ENCODE measurements around the gene FGF8. TPM values are rescaled to one million over a fixed set of nuclear protein-coding genes. Genes with fewer than 3 reads are reported as not detected.

FGF8 gene
- total RNA-seq, 1 donor from 2014 or later, result not detected

DNA sequence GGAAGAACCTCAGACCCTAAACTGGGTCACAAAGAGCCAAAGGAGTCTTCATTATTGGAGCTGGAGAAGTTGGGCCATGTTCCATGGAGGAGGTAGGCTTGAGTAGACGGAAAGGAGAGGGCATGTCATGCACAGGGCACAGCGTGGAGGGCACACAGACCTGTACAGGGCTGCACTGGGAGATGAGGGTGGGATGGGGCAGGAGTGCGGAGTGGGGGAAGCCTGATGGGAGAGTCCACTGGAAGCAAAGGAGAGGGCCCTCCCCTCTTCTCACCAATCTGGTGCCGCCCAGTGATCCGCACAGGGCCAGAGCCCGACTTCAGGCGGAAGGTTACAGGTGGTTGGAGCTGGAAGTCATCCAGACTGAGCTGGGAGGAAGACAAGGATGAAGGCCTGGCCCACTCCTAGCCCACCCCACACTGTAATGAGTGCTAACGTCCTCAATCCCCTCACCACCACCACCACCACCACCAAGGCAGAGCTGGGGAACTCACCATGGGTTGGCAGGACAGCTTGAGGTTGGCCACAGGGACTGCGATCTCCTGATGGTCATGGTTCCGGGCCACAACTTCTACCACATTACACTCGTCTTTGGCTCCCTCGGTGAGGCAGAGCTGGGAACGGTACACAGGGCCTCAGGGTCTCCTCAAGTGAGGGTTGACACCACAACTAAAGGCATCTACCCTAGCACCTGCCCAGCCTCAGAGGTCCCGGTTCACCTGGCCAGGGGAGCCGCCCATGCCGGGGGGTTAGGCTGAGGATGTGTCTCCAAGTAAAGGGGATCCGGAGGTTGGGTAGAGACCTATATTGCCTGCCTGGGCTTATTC is 6.3 kb upstream of the FGF8 start:
- H3K4me1 Mint-ChIP-seq (ENCODE audit: unreplicated experiment), result peaks cover 45% of the 10 kb centered on the region

DNA sequence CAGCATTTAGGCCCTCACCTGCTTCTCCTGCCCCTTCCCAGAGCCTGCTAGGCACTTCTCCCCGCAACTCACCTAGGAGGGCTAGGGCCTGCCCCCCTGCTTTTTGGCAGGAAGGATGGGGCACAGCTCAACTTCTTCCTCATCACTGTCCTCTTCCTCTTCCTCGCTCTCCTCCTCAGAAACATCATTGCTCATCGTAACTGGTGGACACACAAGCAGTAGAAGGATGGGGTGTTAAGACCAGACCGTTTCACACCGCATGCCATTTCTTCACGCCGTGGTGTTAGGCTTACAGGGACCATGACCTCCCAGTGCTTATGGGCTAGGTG is 5.7 kb upstream of the FGF8 start:
- H3K36me3 Mint-ChIP-seq (ENCODE audit: unreplicated experiment), result peaks cover 15% of the 10 kb centered on the region
- no peaks in the 10 kb centered on the region for H3K9me3 Mint-ChIP-seq (ENCODE audit: unreplicated experiment)
- DNase-seq (ENCODE audit: extremely low spot score, unreplicated experiment), result peak; percentile 56
- TF ChIP-seq, protein P1, sequence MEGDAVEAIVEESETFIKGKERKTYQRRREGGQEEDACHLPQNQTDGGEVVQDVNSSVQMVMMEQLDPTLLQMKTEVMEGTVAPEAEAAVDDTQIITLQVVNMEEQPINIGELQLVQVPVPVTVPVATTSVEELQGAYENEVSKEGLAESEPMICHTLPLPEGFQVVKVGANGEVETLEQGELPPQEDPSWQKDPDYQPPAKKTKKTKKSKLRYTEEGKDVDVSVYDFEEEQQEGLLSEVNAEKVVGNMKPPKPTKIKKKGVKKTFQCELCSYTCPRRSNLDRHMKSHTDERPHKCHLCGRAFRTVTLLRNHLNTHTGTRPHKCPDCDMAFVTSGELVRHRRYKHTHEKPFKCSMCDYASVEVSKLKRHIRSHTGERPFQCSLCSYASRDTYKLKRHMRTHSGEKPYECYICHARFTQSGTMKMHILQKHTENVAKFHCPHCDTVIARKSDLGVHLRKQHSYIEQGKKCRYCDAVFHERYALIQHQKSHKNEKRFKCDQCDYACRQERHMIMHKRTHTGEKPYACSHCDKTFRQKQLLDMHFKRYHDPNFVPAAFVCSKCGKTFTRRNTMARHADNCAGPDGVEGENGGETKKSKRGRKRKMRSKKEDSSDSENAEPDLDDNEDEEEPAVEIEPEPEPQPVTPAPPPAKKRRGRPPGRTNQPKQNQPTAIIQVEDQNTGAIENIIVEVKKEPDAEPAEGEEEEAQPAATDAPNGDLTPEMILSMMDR (IDR thresholded peaks at IDR 0.05), result no peak
- H3K4me3 Mint-ChIP-seq (ENCODE audit: unreplicated experiment), result peak overlapping the region; percentile 62
- H3K4me1 Mint-ChIP-seq (ENCODE audit: unreplicated experiment), result peaks cover 45% of the 10 kb centered on the region
- no peak overlapping the region for H3K27ac Mint-ChIP-seq (ENCODE audit: unreplicated experiment)
- peaks cover 24% of the 10 kb centered on the region for H3K27me3 Mint-ChIP-seq (ENCODE audit: unreplicated experiment)

More for the DNA sequence above, 6.3 kb upstream of the FGF8 start:
- Mint-ChIP-seq H3K27me3 (ENCODE audit: unreplicated experiment) (peaks cover 21% of the 10 kb centered on the region), H3K27ac (ENCODE audit: unreplicated experiment) (peak overlapping the region; percentile 86), H3K9me3 (ENCODE audit: unreplicated experiment) (no peaks in the 10 kb centered on the region), H3K36me3 (ENCODE audit: unreplicated experiment) (peaks cover 16% of the 10 kb centered on the region), H3K4me3 (ENCODE audit: unreplicated experiment) (peak overlapping the region; percentile 100)
- TF ChIP-seq, protein P1 (IDR thresholded peaks at IDR 0.05), result no peak
- DNase-seq (ENCODE audit: extremely low spot score, unreplicated experiment), result peak; percentile 62

DNA sequence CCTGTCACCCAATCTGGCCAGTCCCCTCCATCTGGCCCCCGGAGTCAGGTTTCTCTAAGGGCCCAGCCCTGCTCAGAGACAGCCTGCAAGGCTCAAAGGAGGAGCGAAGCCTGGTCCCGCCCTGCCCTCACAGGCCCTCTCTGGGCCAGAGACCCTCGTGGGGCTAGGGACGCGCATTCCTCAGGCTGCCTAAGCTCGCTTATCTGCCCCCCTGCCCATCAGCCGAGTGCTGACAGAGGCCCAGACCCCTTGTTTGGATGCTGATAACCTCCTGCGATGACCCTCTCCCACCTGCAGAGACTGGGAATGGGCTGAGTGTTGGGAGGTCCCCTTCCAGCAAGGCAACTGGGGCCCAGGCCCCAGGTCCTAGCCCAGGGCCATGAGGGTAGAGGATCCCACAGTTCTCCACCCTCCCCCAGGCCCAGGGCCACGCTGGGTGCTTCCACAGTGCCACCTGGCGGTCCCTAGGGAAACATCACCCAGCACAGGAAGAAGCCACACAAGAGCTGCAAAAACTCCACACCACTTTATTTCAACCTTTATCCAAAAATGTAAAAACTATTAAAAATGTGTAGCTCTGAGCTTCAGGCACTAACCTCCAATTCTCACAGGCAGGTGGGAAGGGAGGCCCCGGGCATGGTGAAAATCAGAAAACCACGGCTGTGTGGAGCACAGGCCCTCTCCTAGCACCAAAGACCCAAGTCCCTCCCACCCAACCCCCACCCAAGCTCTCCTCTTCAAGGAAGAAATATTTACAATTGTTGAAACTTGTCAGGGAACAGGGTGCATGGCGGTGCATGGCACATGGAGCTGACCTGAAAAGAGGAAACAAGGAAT is 5.1 kb upstream of the FGF8 start:
- Mint-ChIP-seq H3K36me3 (ENCODE audit: unreplicated experiment) (peaks cover 11% of the 10 kb centered on the region), H3K27me3 (ENCODE audit: unreplicated experiment) (peaks cover 25% of the 10 kb centered on the region), H3K4me1 (ENCODE audit: unreplicated experiment) (peaks cover 45% of the 10 kb centered on the region), H3K9me3 (ENCODE audit: unreplicated experiment) (no peaks in the 10 kb centered on the region), H3K4me3 (ENCODE audit: unreplicated experiment) (peak overlapping the region; percentile 10), H3K27ac (ENCODE audit: unreplicated experiment) (no peak overlapping the region)
- peak; percentile 88 for DNase-seq (ENCODE audit: extremely low spot score, unreplicated experiment)
- TF ChIP-seq, protein P1 (IDR thresholded peaks at IDR 0.05), result peak; percentile 91

DNA sequence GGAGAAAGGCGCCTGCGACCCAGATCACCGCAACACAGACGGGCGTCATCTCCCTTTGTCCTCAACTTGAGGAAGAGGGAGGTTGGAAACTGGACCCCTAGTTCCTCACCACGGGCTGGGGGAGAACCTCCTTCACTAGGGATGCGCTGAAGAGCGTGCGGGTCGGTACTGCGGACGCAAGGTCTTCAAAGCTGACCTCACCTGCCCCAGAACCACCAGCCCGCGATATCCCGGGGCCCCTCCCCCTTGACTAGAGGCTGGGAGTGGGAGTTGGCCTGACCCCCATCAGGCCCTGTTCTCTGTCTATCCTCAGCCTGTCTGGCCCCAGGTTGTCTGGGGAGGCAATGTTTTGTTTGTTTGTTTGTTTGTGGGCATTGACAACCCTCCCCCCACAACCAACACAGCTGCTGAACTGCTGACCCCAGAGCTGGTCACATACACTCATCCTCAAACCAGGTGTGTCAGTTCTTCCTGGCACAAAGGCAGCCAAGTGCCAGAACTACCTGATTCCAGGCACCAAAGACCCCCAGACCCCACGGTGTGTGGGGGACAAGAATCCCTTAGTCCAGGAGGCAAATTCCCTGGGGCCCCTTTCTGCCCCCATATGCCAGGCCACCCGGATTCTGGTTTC is 4.4 kb upstream of the FGF8 start:
- peaks cover 5% of the 10 kb centered on the region for H3K36me3 Mint-ChIP-seq (ENCODE audit: unreplicated experiment)
- peak overlapping the region; percentile 64 for H3K4me3 Mint-ChIP-seq (ENCODE audit: unreplicated experiment)
- DNase-seq (ENCODE audit: extremely low spot score, unreplicated experiment), result no peak
- TF ChIP-seq, protein P1 (IDR thresholded peaks at IDR 0.05), result no peak
- H3K27me3 Mint-ChIP-seq (ENCODE audit: unreplicated experiment), result peaks cover 26% of the 10 kb centered on the region
- peaks cover 45% of the 10 kb centered on the region for H3K4me1 Mint-ChIP-seq (ENCODE audit: unreplicated experiment)
- H3K9me3 Mint-ChIP-seq (ENCODE audit: unreplicated experiment), result no peaks in the 10 kb centered on the region
- H3K27ac Mint-ChIP-seq (ENCODE audit: unreplicated experiment), result no peak overlapping the region

Data from osteocyte (in vitro differentiated cells).